A549 treated with CpdA at 1 μM for 4 hours (cell line): ENCODE results near the gene SMAD3. TPM values are rescaled to one million over a fixed set of nuclear protein-coding genes. Genes with fewer than 3 reads are reported as not detected.

ENCODE experiments used
- total RNA-seq: library from RNA; stranded (reverse); fragments of 200-300 nt; extraction: Qiagen RNA extraction; gene quantifications from 5 replicates; pipeline ENCODE4 v1.2.3, GENCODE V29; 2022; ENCODE audit warnings: low read depth

The SMAD3 gene
- 154 to 225 TPM (median 208 TPM) in 5 replicates for total RNA-seq

DNA sequence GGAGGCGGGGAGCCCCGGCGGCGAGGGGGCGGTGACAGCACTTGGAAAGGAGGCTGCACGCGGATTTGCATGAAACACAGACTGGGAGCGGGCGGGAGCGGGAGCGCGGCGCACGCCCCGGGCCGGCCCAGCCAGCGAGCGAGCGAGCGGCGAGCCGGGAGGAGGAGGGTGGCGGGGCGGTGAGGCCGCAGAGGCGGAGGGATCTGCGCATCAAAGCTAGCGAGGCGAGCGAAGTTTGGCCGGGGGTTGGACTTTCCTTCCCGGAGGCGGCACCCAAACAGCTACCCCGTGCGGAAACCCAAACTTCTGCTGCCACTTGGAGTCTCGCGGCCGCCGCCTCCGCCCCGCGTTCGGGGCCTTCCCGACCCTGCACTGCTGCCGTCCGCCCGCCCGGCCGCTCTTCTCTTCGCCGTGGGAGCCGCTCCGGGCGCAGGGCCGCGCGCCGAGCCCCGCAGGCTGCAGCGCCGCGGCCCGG, at the start of gene SMAD3:
Gene SMAD3 (plus strand): TSS at position 72 of the 475 bp plus-strand sequence. CDS start 553 bp downstream, outside the sequence.

Other genes with a start within 250 kb of the SMAD3 start
- gene AAGAB, start 189.1 kb downstream of the SMAD3 start, total RNA-seq, result 72.6 to 77.6 TPM (median 76.6 TPM) in 5 replicates
- gene IQCH, start 189.2 kb downstream of the SMAD3 start, total RNA-seq, result 0.89 to 2.2 TPM (median 1.6 TPM) in 5 replicates